Bone marrow (tissue), 2 donors: ENCODE data around the gene LRP1B.

ENCODE experiments used
- DNase-seq, 2 donors: peaks; one replicate each; lab custom pipeline; 2025; lab: John Stamatoyannopoulos, UW

The LRP1B gene

DNA sequence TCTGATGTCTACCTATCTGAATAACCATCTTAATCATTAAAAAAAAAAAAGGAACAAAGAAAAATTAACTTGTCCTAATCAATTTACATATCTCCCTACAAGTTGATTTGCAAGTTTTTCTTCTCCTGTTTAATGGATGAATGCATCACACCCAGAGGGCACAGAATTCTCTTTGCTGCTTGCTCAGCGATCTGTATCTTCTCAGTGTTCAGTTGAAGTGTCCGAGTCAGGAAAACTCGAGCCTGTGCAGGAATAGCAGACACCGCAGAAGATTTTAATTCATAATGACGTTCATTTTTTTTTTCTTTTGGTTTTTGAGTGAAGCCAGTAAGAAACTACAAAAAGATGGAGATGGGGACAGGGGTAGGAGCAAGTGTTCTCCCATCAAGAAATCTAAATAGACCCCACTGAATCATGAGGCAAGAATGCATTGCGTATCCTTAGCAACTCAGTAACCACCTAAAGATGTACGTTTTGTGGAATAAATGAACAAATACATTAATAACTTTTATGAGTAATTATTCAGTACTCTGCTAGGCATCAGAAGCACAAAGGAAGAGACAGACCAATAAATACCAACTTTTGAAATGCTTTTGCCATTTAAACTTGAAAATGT lies 675.5 kb downstream of the LRP1B start:
- DNase-seq, result no peak

GRCh38 chr2:141440072-141440635 lies 690.7 kb downstream of the LRP1B start:
- DNase-seq, result no peak

DNA sequence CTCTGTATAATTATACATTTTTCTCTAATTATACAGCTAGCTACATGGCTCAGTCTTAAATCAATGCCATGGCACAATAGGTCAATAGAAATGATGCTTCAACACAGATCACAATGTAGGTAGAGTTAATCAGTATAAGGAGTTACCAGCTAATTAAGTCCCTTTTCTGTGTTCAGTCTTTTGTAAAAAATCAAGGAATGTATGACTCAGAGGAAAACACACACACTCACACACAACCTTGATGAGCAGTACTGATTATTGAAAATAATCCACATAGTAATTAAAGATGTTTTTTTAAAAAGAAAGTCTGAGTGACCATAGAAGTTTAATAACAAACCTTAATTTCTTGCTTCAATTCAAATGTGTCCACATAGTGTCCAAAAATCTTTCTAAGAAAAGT lies 691.3 kb downstream of the LRP1B start:
- DNase-seq, result no peak

- DNase-seq, result no peak
These were observed 692.3 kb downstream of the LRP1B start for GRCh38 chr2:141438536-141438935.

GRCh38 chr2:141437521-141437920 lies 693.3 kb downstream of the LRP1B start:
- DNase-seq, result no peak

DNA sequence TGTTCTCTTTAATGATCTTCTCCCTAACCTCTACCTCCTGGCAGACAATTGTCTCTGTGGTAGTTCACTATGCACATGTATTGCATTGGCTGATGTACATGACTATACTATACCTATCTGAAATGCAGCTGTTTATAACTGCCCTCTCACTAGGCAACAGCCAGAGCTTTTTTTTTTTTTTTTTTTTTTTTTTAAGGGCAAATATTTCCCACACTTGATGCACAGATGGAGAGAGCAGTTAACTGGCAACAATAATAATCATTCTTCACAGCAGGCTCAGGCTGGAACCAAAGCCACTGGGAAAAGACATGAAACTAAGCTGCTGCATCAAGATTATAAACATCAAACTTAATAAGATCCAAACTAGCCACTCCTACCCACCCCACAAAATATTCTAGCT lies 707.7 kb downstream of the LRP1B start:
- DNase-seq, result no peak

GRCh38 chr2:141417246-141417797 lies 713.5 kb downstream of the LRP1B start:
- no peak for DNase-seq

GRCh38 chr2:141411419-141411818 lies 719.4 kb downstream of the LRP1B start:
- no peak for DNase-seq

DNA sequence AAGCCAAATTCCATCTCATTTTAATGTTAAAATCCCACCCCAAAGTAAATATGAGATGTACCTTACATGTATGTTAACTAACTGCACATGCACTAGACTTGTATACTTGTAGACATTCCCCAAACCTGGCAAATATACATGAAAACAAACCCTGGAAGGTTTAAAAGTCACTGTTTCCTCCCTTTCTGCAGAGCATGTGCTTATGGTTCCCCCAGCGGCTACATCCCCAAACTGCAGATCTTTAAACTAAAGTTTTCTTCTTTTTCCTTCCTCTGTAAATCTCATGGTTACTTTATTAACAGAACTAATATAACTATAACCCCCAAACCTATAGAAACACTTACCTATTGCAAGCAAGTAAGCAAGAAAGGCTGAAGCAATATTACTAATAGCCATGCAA lies 731.5 kb downstream of the LRP1B start:
- no peak for DNase-seq

DNA sequence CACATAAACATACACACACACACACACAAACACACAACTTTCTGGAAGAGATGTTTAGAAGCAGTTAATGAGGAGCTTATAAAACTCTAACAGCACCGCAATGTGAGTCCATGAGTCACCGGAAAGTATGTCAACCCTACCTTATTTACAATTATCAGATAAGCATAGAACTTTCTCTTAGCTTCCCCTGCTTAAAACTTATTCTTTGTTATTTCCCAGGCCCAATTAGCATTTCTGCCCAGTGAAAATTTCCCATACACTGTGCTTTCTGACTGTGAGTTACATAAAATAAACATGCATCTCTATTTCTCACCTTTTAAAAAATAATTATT lies 737.6 kb downstream of the LRP1B start:
- no peak for DNase-seq

GRCh38 chr2:141392517-141393213 lies 738.2 kb downstream of the LRP1B start:
- DNase-seq, result no peak

DNA sequence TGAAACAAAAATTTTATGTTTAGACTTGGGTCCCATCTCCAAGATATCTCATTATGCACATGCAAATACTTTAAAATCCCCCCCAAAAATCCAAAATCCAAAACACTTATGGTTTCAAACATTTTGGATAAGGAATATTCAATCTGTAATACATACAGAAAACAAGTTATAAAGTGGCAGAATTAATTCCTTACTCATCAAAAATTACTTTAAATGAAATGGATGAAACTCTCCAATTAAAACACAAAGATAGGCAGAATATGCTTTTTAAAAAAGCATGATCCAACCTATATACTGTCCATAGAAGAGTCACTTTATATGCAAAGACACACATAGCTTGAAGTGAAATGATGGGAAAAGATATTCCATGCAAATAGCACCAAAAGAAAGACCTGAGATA lies 744.6 kb downstream of the LRP1B start:
- no peak for DNase-seq

DNA sequence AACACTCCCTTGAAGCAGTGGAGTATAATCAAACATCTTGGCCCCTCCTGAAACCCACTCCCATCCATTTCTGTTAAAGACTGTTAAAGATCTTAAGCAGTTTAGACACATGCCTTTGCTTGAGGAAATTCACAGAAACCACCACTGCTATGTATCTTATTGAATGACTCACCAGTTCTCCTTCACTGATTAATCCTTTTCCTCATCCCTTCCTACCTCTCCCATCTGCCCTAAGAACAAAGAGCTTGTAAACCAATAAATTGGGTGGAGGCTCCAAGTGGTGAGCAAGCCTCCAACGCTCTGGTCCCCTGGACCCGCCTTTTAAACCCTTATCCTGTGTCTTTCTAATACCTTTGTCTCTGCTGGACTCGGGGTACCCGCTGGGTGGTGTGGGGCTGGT lies 746.1 kb downstream of the LRP1B start:
- DNase-seq, result no peak

DNA sequence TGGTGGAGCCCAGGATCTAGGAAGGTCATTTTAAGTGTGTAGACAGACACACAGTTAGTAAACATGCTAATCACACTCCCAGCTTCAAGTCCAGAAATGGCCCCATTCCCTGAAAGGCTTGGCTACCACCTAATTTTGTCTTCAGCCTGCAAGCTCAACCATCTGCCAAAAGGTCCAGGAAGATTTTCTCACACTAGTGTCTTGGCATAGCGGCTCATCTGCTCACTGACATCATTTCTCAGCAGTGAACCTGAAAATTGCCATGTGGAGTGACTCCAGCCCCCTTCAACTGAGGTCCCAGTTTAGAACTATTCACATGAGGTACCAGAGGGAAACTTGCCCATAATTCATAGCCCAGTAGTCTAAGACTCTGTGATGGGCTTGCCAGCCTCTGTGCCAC lies 748.9 kb downstream of the LRP1B start:
- DNase-seq, result no peak

DNA sequence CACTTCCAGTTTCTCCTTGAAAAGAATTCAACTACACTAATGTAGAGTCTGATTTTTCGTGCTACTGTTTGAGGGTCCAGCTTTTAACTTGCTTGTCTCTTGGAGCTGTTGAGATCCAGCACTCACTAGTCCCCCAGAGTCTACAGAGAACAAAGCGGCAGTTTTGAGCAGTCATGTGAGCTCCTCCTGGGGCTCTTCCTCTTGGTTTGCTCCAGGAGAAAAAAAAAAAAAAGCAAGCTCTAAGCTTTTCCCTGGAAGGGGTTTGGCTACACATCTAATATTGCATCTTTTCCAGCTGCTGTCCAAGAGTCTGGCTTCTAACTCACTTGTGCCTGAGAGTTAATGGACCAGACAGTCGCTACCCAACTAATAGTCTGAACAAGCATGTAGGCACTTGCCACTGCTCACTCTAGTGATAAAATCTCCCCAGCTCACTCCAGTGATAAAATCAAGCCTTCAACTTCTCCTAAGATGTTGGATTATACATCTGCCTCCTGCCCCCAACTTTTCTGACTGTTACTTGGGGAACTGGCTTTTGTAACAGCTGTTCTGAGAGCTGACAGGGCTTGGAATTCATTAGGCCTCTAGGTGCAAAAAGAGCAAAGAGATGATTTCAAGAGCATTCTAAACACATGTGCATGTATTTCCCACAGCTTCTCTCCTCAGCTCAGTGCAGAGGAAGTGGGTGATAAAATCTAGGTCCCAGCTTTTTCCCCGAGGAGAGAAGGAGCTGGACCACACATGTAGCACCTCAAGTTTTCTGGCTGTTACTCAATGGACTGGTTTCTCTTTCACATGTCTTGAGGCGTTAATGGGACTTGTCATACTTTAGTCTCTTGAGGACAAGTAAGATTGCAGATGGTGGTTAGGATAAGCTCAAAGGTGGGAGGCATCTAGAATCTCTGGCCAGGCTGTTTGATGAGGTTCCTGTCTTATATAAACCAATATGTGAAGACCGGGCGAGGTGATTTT lies 750.5 kb downstream of the LRP1B start:
- no peak for DNase-seq

- DNase-seq, result no peak
These were observed 766.0 kb downstream of the LRP1B start for GRCh38 chr2:141364821-141365220.

DNA sequence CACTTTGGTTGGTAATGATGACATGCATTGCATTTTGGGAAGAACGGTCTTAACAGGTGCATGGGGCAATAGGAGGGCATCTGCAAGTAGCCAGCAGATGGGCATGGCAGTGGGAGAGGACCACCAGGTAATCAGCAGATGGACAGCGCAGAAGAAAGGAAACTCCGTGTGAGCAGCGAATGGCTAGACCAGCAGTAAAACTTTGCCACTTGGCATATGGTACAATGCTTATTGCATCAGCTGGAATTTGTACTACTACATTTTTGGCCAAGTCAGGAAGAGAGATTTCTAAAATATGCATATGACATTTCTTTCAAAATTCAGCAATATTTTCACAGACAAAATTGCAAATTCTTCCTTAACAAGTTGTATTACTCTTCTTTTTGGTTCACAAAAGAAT lies 768.5 kb downstream of the LRP1B start:
- DNase-seq, result no peak

GRCh38 chr2:141348481-141348880 lies 782.3 kb downstream of the LRP1B start:
- DNase-seq, result no peak

DNA sequence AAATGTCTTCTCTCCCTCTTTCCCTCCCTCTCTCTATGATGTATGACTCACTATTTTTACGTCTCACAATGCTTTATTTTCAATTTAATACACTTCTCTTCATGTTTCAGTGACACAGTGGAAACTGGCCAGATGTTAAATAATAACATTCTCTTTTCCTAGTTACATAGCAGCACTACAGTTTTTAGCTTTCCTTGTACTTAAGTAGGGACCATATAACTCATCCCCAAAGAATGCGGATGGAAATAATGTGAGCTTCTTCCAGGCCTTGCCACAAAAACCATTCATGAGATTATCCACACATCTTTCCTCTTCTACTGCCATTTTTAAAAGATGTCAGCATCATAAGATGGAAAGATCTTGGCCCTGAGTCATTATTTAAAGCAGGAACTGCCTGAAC lies 789.4 kb downstream of the LRP1B start:
- DNase-seq, result no peak

DNA sequence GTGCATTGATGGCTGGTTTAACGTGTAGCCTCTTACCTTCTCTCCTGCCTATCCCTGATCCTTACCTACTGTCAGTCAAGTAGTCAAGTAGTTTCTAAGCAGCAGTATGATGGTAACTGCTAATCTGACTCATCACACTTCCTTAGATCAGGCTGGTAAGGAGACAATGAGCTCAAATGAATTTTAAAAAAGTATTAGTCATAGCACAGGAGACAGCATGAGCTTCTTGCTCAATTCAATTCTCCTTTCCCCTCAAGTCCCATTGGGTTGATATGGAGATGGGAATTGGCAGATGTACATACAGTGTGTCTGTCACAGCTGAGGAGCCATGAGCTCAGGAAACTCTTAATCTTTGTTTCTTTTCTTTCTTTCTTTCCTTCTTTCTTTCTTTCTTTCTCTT lies 799.7 kb downstream of the LRP1B start:
- DNase-seq, result no peak

DNA sequence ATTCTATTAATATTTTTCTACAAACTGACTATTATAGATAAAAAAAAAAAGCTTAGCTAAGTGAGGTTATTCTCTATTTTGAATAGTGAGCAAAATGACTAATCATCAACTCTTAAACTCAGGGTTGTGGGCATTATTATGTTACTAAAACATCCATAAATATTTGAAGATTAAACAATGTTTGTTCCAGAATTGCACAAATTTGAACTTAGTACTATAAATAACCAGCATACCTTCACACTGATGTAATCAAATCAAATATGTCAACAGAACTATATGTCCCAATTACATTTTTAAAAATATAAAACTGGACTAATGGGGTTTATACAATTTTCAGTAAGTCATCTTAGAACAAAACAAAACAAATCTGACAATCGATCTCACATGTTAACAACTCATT lies 800.9 kb downstream of the LRP1B start:
- DNase-seq, result no peak

DNA sequence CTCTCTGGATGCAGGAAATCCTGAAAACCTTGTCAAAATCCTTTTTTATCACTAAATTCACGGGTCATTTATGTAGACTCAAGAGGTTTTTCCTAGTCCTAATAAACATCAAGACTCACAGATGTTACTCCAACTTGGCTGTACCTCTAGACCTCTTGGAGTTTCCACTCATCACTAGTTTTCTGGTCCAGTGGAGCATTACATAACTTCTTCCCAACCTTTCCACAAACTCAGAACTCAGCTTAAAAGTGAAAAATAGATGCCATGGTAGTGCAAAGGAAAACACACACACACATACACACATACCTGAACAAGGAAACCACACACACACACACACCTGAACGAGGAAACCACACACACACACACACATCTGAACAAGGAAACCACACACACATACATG lies 807.2 kb downstream of the LRP1B start:
- no peak for DNase-seq
